Tibial nerve (tissue), 4 donors: ENCODE measurements around the gene ASXL2. TPM values are rescaled to one million over a fixed set of nuclear protein-coding genes. Genes with fewer than 3 reads are reported as not detected.
"Not testable (repeated sequence)": the region's sequence is repeated elsewhere in the genome, so short reads cannot be mapped to it uniquely, and the experiment has no call there.

Source experiments
- DNase-seq, 2 donors: peaks; one replicate each; pipeline ENCODE4 v3.0.0-alpha.2; 2019; ENCODE audit warnings: low spot score in 2 of 2
- H3K27ac ChIP-seq, 4 donors: fragments of 200-600 bp; sonication (generic) in 3 of 4; one replicate each; pipeline ENCODE4 v1.5.1; 2017 to 2019; ENCODE audit warnings: mild to moderate bottlenecking in 1 of 4
- H3K27me3 ChIP-seq, 2 donors: fragments of 200-600 bp; sonication (generic) in 1 of 2; one replicate each; pipeline versions ENCODE4 v1.5.1 to v1.6.0; 2017 to 2019
- H3K36me3 ChIP-seq, 3 donors: fragments of 200-600 bp; sonication (generic); one replicate each; pipeline ENCODE4 v1.5.1; 2018 to 2019
- H3K4me1 ChIP-seq, 4 donors: fragments of 200-600 bp; sonication (generic) in 3 of 4; one replicate each; pipeline ENCODE4 v1.5.1; 2017 to 2019
- H3K4me3 ChIP-seq, 4 donors: fragments of 200-600 bp; sonication (generic) in 3 of 4; one replicate each; pipeline ENCODE4 v1.5.1; 2017 to 2019; ENCODE audit warnings: mild to moderate bottlenecking in 1 of 4, moderate library complexity in 1 of 4
- H3K9me3 ChIP-seq, 4 donors: fragments of 200-600 bp; sonication (generic) in 3 of 4; one replicate each; pipeline ENCODE4 v1.5.1; 2017 to 2019
- CTCF ChIP-seq, 5 experiments: fragments of 200-600 bp in 3 of 5; fragments of 450-650 bp in 2 of 5; sonication (generic) in 3 of 5; IDR thresholded peaks; one replicate each; pipeline ENCODE4 v1.5.1; 2016 to 2019; ENCODE audit warnings: antibody characterized with exemption in 5 of 5, mild to moderate bottlenecking in 3 of 5, moderate library complexity in 2 of 5
- EP300 ChIP-seq, 2 donors: sonication (generic); formaldehyde crosslinking; IDR thresholded peaks; one replicate each; pipeline ENCODE4 v1.6.1; 2017; ENCODE audit warnings: antibody characterized with exemption in 2 of 2, mild to moderate bottlenecking in 1 of 2
- POLR2A ChIP-seq, 2 donors: fragments of 450-650 bp; IDR thresholded peaks; one replicate each; pipeline ENCODE4 v1.6.1; 2017; ENCODE audit warnings: antibody characterized with exemption in 2 of 2, mild to moderate bottlenecking in 2 of 2, moderate library complexity in 2 of 2
- WGBS, 2 donors: methylation state at CpG; one replicate each; pipeline ENCODE4 v1.1.5; 2018; 5-methylcytosine and 5-hydroxymethylcytosine counted together
- total RNA-seq, 4 donors: library from RNA; depleted of rRNA; stranded (reverse); fragments of >200 nt; gene quantifications; one replicate each; pipeline ENCODE4 v1.1.0, GENCODE V29; 2016

Gene ASXL2
- total RNA-seq, 4 donors from 2014 or later: 13.2 to 21.2 (median 16.5) TPM

GRCh38 chr2:25833566-25833965 is 44.7 kb downstream of the ASXL2 start:
- 96 to 98% methylated on average over 2 of the region's 2 CpGs for WGBS, 2 donors
- no peak for DNase-seq
- peaks cover 0 to 19% (median 2%) of the 10 kb centered on the region in 4 donors for H3K4me1 ChIP-seq
- no peak for TF ChIP-seq CTCF (IDR thresholded peaks at IDR 0.05)
- no peak for TF ChIP-seq POLR2A (IDR thresholded peaks at IDR 0.05)
- no peaks in the 10 kb centered on the region for H3K27me3 ChIP-seq
- H3K36me3 ChIP-seq: peaks cover 0 to 33% (median 0%) of the 10 kb centered on the region in 3 donors
- no peak overlapping the region for H3K4me3 ChIP-seq
- no peak overlapping the region for H3K27ac ChIP-seq
- peaks cover 0 to 17% (median 5%) of the 10 kb centered on the region in 4 donors for H3K9me3 ChIP-seq

DNA sequence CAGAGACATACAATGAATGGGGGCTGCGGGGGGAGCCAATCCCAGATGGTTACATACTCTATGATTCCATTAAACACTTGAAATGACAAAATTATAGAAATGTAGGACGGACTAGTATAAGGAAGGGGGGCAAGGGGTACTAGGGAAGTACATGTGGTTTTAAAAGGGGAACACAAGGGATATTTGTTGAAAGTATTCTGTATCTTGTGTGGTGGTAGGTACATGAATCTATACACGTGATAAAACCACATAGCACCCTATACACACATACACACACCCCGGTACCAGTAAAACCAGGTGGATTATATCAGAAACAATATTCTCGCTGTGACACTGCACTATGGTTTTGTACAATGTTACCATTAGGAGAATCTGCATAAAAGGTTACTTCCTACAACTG is 45.4 kb downstream of the ASXL2 start:
- peaks cover 0 to 33% (median 0%) of the 10 kb centered on the region in 3 donors for H3K36me3 ChIP-seq
- DNase-seq: no peak
- H3K4me1 ChIP-seq: peaks cover 0 to 19% (median 2%) of the 10 kb centered on the region in 4 donors
- WGBS, 2 donors: 89 to 97% methylated on average over 5 of the region's 5 CpGs
- H3K9me3 ChIP-seq: peaks cover 0 to 17% (median 5%) of the 10 kb centered on the region in 4 donors
- TF ChIP-seq POLR2A (IDR thresholded peaks at IDR 0.05) (no peak), EP300 (IDR thresholded peaks at IDR 0.05) (no peak), CTCF (IDR thresholded peaks at IDR 0.05) (no peak)
- H3K4me3 ChIP-seq: no peak overlapping the region
- no peak overlapping the region for H3K27ac ChIP-seq
- no peaks in the 10 kb centered on the region for H3K27me3 ChIP-seq

DNA sequence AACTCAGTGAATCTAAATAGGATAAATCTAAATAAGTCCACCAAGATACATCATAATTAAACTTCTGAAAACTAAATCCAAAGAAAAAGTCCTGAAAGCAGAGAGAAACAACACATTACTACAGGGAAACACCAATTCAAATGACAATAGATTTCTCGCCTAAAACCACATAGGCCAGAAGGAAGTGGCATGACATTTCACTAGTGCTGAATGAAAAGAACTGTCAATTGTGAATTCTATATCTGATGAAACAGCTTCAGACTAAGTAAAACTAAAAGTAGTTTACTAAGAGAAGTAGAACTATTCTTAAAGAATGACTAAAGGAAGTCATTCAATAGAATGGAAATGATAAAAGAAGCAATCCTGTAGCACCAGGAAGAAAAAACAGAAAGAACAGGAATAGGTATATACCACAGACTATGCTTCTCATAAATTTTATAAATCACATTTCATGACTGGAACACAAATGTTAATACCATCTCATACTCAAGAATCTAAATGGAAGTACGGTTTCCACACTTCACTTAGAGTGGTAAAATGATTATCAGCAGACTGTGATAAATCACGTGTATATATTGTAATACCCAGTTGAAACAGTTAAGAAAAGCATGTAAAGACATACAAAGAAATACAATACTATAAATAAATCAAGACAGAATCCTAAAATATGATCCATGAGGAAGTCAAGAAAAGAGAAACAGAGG is 46.4 kb downstream of the ASXL2 start:
- TF ChIP-seq EP300 (IDR thresholded peaks at IDR 0.05) (no peak), POLR2A (IDR thresholded peaks at IDR 0.05) (no peak), CTCF (IDR thresholded peaks at IDR 0.05) (no peak)
- no peak for DNase-seq
- peaks cover 0 to 33% (median 0%) of the 10 kb centered on the region in 3 donors for H3K36me3 ChIP-seq
- no peaks in the 10 kb centered on the region for H3K27me3 ChIP-seq
- 87 to 91% methylated on average over 3 of the region's 3 CpGs for WGBS, 2 donors
- H3K4me1 ChIP-seq: peaks cover 0 to 17% (median 2%) of the 10 kb centered on the region in 4 donors
- no peak overlapping the region for H3K27ac ChIP-seq
- peaks cover 0 to 17% (median 5%) of the 10 kb centered on the region in 4 donors for H3K9me3 ChIP-seq
- no peak overlapping the region for H3K4me3 ChIP-seq

- Histone ChIP-seq H3K36me3 (peaks cover 0 to 33% (median 0%) of the 10 kb centered on the region in 3 donors), H3K4me1 (peaks cover 0 to 5% (median 0%) of the 10 kb centered on the region in 4 donors), H3K4me3 (no peak overlapping the region), H3K27ac (no peak overlapping the region), H3K9me3 (peaks cover 0 to 17% (median 5%) of the 10 kb centered on the region in 4 donors), H3K27me3 (no peaks in the 10 kb centered on the region)
- DNase-seq: no peak
- TF ChIP-seq POLR2A (IDR thresholded peaks at IDR 0.05) (no peak), EP300 (IDR thresholded peaks at IDR 0.05) (no peak), CTCF (IDR thresholded peaks at IDR 0.05) (no peak)
- 90 to 92% methylated on average over 2 of the region's 2 CpGs for WGBS, 2 donors
Observed at GRCh38 chr2:25829828-25830227, 48.5 kb downstream of the ASXL2 start.

- Histone ChIP-seq H3K9me3 (peaks cover 0 to 17% (median 5%) of the 10 kb centered on the region in 4 donors), H3K27me3 (no peaks in the 10 kb centered on the region), H3K4me1 (peaks cover 0 to 5% (median 0%) of the 10 kb centered on the region in 4 donors), H3K4me3 (no peak overlapping the region), H3K36me3 (peaks cover 0 to 31% (median 0%) of the 10 kb centered on the region in 3 donors), H3K27ac (no peak overlapping the region)
- no peak for DNase-seq
- WGBS, 2 donors: 93 to 96% methylated on average over 1 of the region's 1 CpG
- TF ChIP-seq CTCF (IDR thresholded peaks at IDR 0.05) (no peak), EP300 (IDR thresholded peaks at IDR 0.05) (no peak), POLR2A (IDR thresholded peaks at IDR 0.05) (no peak)
Observed at GRCh38 chr2:25829377-25829704, 48.9 kb downstream of the ASXL2 start.

DNA sequence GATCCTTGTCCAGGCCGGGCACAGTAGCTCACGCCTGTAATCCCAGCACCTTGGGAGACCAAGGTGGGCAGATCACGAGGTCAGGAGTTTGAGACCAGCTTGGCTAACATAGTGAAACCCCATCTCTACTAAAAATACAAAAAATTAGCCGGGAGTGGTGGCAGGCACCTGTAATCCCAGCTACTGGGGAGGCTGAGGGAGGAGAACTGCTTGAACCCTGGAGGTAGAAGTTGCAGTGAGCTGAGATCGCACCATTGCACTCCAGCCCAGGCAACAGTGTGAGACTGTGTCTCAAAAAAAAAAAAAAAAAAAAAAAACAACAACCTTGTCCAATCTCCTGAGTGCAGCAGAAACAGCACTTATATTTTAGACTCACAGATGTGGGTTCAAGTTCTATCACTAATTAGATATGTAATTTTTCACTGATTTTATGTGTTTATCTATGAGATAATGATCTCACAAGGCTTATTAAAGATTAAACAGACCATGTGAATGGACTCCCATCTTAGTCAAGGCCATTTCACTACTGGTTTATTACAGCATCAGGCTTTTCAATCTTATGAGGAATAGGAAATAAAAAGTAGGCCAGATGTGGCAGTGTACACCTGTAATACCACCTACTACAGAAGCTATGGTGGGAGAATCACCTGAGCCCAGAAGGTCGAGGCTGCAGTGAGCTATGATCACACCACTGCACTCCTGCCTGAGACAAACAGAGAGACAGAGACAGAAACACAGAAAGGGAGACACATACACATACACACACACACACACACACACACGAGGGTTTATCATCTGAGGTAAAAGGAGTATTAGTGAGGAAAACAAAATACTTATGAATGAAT is 49.5 kb downstream of the ASXL2 start:
- H3K27ac ChIP-seq, H3K4me3 ChIP-seq, DNase-seq, H3K4me1 ChIP-seq, H3K27me3 ChIP-seq: not testable (repeated sequence)
- WGBS, 2 donors: 94 to 96% methylated on average over 7 of the region's 7 CpGs
- H3K36me3 ChIP-seq: peaks cover 0 to 25% (median 0%) of the 10 kb centered on the region in 3 donors
- H3K9me3 ChIP-seq: peaks cover 0 to 17% (median 5%) of the 10 kb centered on the region in 4 donors
